SIG-M5 treated with dmso at 0.1 percent for 504 hours (cell line): Measurements from ENCODE around the gene PDHA1.
A peak's percentile ranks its signal among the peaks of the same experiment; 100 is the strongest.

Source experiments
- DNase-seq: peaks from one replicate; lab custom pipeline; 2025; ENCODE audit not compliant: unreplicated experiment; lab: John Stamatoyannopoulos, UW

Gene PDHA1

GRCh38 chrX:19343535-19344408, at the start of gene PDHA1:
Gene PDHA1 (plus strand): TSS chrX:19343927. CDS start chrX:19344038, 111 bp downstream.
- peak; percentile 85 for DNase-seq

GRCh38 chrX:19303256-19303880, 40.4 kb upstream of the PDHA1 start:
- no peak for DNase-seq

GRCh38 chrX:19326567-19326966, 17.2 kb upstream of the PDHA1 start:
- no peak for DNase-seq

- DNase-seq: no peak
These were observed 11.9 kb upstream of the PDHA1 start for GRCh38 chrX:19331831-19332230.

- no peak for DNase-seq
These were observed 10.7 kb upstream of the PDHA1 start for GRCh38 chrX:19332983-19333382.

GRCh38 chrX:19334945-19335626, 8.6 kb upstream of the PDHA1 start:
- DNase-seq: peak; percentile 62

- DNase-seq: peak; percentile 5
These were observed 1.3 kb upstream of the PDHA1 start for GRCh38 chrX:19342331-19342906.

GRCh38 chrX:19343085-19343534, 617 bp upstream of the PDHA1 start:
- DNase-seq: no peak

GRCh38 chrX:19344661-19345060, 934 bp downstream of the PDHA1 start:
- peak; percentile 17 for DNase-seq

- DNase-seq: no peak
These were observed 4.2 kb downstream of the PDHA1 start for GRCh38 chrX:19347916-19348315.

GRCh38 chrX:19349264-19349663, 5.5 kb downstream of the PDHA1 start:
- no peak for DNase-seq

GRCh38 chrX:19350941-19351384, 7.2 kb downstream of the PDHA1 start:
- peak; percentile 72 for DNase-seq

GRCh38 chrX:19354625-19355024, 10.9 kb downstream of the PDHA1 start:
- no peak for DNase-seq

- DNase-seq: no peak
These were observed 14.8 kb downstream of the PDHA1 start for GRCh38 chrX:19358521-19358920.

GRCh38 chrX:19360903-19361302, 17.2 kb downstream of the PDHA1 start:
- DNase-seq: no peak

GRCh38 chrX:19361701-19362100, 18.0 kb downstream of the PDHA1 start:
- DNase-seq: no peak

- no peak for DNase-seq
These were observed 24.8 kb downstream of the PDHA1 start for GRCh38 chrX:19368576-19368975.

GRCh38 chrX:19370061-19370460, 26.3 kb downstream of the PDHA1 start:
- DNase-seq: no peak

GRCh38 chrX:19372170-19372546, 28.4 kb downstream of the PDHA1 start:
- DNase-seq: peak; percentile 62

- DNase-seq: no peak
These were observed 29.0 kb downstream of the PDHA1 start for GRCh38 chrX:19372547-19373331.
